HEK293 (cell line): ENCODE results near the gene EPHA2.

ENCODE experiments used
- ZNF112 ChIP-seq: fragments of 450-650 bp; formaldehyde crosslinking; IDR thresholded peaks from 2 replicates; pipeline ENCODE4 v1.5.0; 2017; ENCODE audit warnings: missing biosample characterization, missing genetic modification characterization
- ZNF146 ChIP-seq: fragments of 450-650 bp; formaldehyde crosslinking; IDR thresholded peaks from 2 replicates; pipeline ENCODE4 v1.5.1; 2016; ENCODE audit warnings: missing biosample characterization, missing genetic modification characterization
- ZNF202 ChIP-seq: fragments of 450-650 bp; formaldehyde crosslinking; IDR thresholded peaks from 2 replicates; pipeline ENCODE4 v1.5.1; 2016; ENCODE audit warnings: missing biosample characterization, missing genetic modification characterization, borderline replicate concordance

GRCh38 chr1:16135501-16135900 is 20.4 kb downstream of the EPHA2 start:
- TF ChIP-seq ZNF202 (tag by site-specific recombination) (no peak), ZNF112 (tag by site-specific recombination) (no peak), ZNF146 (tag by site-specific recombination) (no peak)
